Measurements from ENCODE around the gene CTSO. TPM values are rescaled to one million over a fixed set of nuclear protein-coding genes. Genes with fewer than 3 reads are reported as not detected.

Gene CTSO
- polyA plus RNA-seq, 4 donors = 35.3 to 50.5 (median 48.0) TPM

Other genes starting within 250 kb of the CTSO start
- 10 to 100 TPM; 13.9 to 83.0 (median 67.4) TPM for gene GUCY1B1, start 194.8 kb downstream of the CTSO start, polyA plus RNA-seq (ENCODE audit: insufficient read length in 4 of 4)
- gene ASIC5, start 87.6 kb downstream of the CTSO start, polyA plus RNA-seq (ENCODE audit: insufficient read length in 4 of 4) = under 1 TPM in 3 of 4 donors, not detected in 1; 0.10 to 0.29 (median 0.13) TPM
- 1 to 10 TPM; 2.9 to 4.8 (median 3.0) TPM for gene TDO2, start 50.2 kb downstream of the CTSO start, polyA plus RNA-seq (ENCODE audit: insufficient read length in 4 of 4)

Data from left renal pelvis (tissue), 4 donors.